Measurements from ENCODE around the gene HS3ST3B1.

The HS3ST3B1 gene

DNA sequence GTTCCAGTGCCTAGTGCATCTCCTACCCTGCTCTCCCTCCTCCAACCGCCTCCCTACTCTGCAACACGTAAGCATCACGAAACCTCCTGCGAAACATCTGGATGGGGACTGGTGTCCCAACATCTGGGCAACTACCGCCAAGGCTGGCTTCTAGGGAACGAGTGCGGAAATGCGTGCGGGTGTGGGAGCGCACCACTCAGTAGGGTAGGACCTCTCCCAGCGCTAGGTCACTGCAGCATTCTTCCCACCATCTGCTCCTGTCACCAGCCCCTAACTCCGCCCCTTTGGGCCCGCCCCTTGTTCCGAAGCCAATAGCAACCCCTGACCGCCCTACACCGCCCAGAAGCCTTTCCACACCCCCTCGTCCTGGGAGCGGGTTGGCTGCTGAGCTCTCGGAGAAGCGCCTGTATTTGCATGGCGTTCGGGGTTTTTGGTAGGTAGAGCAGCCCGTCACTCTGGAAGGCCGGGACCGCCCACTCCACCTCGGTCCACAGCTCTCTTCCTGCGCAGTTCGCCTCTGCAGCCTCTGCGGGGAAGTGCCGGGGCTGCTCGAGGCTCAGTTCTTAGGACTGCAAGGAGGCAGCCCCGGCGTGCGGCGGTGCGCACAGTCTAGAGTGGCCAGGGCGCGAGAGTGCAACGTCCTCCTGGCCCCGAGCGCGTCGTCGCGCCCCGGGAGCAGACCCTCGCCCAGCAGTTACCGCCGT lies at the start of gene HS3ST3B1:
TSS of gene HS3ST3B1 (plus strand) at position 507 of the 704 bp plus-strand sequence. CDS start 438 bp downstream, outside the sequence.
- peak; percentile 99 for DNase-seq

DNA sequence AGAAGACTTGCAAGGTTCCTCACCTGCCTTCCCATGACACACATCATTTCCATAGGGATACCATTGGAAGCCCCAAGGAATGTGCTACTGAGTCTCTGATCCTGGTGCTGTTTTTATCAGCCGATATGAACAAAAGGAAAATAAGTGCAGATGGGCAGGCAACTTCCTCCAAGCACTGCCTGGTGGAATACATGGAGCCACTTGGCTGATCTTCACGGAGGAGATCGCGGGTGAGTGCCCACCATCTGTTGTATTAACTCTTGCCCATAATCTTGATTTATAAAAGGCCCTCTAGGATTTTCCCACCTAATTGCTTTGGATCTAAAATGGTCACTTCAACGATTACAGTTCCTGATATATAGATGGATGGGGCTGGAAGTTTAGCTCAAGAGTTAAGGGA lies 39.5 kb upstream of the HS3ST3B1 start:
- DNase-seq: no peak

DNA sequence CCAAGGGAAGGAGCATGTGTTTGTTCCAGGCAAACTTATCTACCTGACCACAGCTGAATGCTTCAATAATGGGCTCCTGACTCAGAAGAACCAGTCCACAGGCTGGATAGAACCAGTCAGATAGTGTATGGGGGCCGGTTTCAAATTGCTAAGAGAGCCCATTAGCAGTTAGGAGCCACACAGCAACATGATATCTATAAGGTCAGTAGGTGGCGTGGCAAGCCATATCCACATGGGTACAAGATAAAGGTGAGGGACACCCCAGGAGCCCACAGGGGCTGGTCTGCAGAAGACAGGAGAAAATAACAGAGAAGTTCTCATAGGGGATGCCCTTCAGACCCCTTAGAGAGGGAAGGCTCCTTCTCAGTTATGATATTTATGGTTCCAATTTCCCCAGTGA lies 32.6 kb upstream of the HS3ST3B1 start:
- no peak for DNase-seq

DNA sequence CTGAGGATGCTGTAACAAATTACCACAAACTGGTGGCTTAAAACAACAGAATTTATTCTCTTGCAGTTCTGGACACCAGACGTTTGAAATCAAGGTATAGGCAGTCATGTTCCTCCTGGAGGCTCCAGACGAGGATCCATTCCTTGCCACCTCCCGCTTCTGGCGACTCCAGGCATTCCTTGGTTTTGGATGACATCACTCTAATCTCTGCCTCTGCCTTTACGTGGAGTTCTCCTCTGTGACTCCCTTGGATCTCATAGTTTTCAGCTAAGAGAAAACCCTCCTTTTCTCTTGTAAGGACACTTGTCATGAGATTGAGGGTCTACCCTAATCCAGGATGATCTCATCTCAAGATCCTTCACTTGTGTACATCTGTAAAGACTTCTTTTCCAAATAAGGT lies 31.4 kb upstream of the HS3ST3B1 start:
- no peak for DNase-seq

DNA sequence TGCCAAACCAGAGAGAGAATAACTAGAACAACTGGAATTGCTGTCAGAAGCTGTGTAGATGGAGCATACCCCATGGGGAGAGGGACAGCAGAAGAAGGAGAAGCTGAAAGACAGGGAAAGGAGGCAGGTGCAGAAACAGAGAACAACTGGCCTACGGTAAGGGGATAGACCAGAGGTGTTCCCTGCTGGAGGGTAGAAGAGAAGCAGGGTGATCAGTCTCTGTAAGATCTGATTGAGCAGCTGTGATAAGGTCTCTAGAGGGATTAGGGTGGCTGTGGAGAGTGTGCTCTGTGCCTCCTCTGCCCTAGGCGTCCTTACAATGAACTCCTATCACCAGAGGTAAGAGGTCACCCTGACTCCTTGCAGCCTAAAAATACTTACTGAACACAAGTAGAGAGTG lies 30.4 kb upstream of the HS3ST3B1 start:
- no peak for DNase-seq

DNA sequence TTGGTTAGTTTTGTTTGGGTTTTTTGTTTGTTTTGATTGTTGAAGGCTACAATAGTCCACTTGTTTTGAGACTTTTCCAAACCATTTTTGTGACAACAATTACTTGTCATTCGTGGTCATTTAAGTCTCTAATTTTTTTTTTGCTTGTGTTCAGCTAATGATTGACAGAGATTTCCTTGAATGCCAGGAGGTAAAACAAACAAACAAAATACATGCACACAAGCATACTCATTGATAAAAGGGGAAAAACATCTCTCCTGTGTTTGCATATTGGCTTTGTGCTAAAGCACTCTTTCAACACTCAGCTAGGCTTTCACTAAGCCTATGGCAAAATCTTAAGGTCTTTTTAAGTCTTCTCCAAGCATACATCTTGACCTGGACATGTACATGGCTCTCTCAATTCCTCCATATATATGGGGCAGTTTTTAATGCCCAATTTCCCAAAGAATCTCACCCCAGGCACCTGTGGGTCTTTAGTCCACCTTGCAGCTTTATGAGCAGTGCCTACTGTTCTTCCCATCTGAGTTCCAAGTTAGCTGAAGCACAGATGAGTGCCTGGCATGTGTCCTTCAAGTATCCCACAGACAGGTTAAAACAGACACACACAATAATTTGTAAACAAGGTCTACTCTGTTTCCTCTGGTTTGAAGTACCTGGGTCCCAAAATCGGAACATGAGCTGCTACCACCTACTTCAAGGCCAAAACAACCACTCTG lies 24.2 kb upstream of the HS3ST3B1 start:
- DNase-seq: no peak

DNA sequence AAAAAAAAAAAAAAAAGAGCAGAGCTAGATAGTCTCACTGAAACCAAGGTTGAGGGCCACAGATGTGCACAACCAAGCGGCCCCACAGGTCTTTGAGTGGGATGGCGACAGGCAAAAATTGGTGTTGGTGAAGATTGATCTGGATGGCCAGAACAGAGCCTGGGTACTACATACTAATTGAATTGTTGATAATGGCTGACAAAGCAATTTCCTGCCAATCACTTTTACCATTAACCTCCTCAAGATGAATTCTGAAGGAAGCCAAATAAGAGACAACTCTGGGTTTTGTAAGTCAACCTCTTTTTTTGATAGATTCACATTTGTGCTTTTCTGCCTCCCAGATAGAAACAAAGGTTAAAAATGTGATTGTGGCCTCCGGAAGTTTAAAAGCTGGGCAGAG lies 19.4 kb upstream of the HS3ST3B1 start:
- DNase-seq: no peak

DNA sequence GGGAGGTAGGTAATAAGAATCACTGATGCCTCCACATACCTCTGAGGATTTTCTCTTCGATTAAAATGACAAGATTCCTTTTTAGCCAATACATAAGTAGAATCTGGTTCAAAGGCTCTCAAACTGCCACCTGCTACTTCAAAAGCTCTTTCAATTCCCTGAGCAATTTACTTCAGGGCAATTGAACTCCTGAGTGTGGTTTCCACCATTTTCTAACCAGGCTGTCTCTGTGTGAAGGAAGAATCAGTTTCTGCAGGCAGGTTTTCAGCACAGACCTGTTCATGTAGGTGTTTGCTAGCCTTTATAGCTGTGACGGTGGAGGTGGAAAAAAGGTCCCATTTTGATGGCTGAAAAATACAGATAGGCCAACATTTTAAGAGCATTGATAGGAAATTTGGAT lies 18.2 kb upstream of the HS3ST3B1 start:
- no peak for DNase-seq

DNA sequence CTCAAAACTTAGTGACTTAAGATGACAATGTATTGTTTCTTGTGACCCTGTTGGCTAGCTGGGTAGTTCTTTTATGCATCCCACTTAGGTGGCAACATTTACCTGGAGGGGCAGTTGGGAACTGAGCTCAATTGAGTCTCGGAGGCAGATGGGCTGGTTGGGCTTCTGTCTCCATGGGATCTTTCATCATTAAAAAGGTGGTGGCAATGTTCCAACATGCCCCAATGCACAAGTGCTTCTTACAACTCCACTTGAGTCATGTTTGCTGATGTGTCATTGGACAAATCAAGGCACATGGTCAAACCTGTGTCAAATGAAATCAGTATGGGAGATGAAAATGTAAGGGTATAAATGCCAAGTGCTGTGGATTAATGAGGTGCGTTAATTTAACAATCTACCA lies 11.7 kb upstream of the HS3ST3B1 start:
- peak; percentile 15 for DNase-seq

DNA sequence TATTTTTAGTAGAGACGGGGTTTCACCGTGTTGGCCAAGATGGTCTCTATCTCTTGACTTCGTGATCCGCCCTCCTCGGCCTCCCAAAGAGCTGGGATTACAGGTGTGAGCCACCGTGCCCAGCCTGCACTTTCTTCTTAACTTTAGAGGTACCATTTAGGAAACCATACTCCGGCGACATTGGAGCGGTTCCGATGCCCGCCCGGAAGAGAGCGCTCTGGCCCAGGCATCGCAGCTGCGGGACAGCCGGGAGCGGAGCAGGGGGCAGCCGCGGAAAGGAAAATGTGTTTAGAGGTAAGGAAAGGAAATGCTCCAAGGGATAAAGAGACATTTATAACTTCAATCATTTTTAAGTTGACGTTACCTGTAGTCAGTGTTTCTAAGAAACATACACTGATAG lies 6.0 kb upstream of the HS3ST3B1 start:
- DNase-seq: no peak

DNA sequence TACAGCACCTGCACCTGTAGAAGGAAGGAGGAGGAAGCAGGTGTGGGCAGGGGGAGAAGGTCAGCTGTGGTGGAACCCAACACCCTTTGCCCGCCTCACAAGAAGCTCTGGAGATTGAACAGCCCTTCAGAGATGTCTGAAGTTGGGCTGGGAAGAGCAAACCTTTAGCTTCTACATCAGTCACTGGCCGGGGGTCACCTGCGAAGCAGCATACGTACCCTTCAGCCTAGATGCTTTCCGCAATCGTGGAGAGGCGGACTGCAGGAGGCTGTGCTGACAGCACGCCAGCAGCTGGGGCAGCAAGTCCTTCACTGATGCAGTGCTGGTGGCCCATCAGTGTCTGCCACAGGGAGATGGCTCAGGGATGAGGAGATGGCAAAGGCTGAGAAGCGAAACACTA lies 5.2 kb upstream of the HS3ST3B1 start:
- DNase-seq: no peak

DNA sequence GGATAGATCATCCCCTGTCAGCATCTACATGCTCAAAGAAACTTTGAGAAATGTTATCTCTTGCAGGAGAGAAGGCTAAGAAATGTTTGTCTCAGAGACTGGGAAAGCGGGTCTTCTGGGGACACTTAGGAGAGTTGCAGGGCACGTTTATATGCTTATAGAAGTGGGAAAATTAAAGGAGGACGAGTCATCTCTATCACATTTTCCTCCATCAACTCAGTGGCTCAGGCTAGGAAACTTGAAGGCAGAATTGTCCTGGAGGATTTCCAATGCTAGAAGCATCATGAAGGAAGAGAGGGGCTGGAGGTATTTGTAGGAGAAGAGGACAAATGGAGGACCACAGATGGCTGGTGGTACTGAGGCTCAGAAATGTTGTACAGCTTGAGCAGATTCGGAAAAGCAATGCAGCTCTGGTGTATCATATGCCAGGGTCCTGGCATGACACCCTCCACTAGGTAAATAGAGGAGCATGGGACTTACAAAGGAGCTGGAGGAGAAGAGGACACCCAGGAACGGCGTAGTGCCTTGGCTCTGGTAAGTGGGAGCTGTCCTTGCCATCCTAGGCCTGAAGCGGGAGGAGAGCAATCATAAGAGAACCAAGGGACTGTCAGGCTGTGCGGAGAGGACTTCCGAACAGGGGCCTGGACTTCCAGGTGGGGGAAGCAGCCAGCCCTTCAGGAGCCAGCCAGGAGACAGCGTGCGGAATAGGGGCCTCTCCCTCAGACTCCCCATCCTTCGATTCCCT lies 4.5 kb upstream of the HS3ST3B1 start:
- DNase-seq: no peak

DNA sequence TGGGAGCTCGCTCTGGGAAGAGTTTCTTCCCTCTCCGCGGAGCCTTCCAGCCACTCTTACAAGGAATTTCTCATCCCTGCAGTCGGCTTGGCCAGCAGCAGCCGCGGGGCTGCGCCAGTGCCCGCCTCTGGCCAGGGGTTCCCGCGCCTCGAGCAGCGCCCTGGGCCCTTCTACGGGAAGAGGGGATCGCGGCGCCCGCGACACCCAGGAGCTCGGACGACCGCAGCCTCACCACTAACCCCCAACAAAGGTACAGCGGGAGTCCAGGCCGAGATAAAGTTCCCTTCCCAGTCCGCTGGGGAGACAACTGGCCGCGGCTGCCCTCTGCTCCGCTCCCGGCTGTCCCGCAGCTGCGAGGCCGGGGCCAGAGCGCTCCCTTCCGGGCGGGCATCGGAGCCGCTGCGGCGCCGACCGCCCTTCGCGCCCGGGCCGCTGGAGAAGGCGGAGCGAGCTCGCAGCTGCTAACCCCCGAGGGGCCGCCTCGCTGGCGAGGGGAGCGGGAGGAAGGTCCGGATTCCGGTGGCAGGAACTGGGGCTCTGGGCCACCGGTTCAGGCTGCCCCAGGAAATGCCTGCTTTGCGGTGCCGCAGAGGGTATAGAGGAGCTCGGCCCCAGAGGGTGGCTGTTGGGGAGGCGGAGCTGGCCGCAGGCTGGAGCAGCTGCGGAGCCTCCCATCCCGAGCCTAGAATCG lies 3.6 kb upstream of the HS3ST3B1 start:
- DNase-seq: no peak

DNA sequence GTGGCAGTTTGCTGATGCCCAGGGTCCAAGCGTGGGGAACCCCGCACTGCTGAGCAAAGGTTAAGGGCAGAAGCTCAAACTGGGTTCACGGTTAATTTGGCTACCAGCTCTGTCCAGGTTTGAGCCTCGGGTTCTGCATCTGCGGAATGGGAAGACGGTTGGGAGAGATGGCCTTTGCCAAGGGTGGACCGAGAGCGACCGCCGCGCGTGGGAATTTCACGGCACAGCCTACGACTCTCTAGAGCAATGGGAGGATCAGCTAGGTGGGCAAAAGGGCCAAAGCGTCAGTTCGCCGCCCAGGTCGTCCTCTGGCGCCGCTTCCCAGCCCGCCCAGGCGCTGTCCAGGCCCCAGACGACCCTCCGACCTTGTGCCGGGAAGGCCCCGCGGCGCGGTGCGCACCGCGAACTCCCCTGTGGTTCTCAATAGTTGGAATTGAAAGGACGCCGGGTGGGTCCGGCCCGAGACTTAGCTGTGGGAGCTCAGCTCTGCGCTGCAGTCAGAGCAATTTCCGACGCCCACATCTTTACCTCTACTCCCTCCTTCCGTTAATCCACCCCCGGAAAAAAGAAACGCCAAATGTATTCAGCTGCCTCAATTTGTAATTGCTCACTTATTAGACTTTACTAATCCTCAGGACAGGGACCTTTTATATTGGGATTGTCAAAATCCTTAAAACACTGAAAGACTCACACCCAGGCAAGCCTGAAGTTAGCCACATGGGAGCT lies 2.5 kb upstream of the HS3ST3B1 start:
- DNase-seq: no peak

DNA sequence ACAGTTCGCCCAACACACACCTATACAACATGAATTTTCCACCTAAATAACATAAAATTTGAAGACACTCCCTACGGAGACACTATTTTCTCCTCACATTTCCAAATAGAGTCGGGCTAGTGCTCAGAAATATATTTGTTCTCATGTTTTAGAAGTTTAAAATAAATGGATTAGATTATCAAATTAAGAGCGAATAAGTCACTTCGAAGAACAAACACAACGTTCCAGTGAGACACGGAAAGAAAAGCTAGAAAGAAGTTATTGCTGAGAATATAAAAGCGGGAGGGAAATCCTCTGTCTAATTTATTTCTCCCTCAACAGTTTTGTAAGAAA lies 2.0 kb upstream of the HS3ST3B1 start:
- DNase-seq: no peak

DNA sequence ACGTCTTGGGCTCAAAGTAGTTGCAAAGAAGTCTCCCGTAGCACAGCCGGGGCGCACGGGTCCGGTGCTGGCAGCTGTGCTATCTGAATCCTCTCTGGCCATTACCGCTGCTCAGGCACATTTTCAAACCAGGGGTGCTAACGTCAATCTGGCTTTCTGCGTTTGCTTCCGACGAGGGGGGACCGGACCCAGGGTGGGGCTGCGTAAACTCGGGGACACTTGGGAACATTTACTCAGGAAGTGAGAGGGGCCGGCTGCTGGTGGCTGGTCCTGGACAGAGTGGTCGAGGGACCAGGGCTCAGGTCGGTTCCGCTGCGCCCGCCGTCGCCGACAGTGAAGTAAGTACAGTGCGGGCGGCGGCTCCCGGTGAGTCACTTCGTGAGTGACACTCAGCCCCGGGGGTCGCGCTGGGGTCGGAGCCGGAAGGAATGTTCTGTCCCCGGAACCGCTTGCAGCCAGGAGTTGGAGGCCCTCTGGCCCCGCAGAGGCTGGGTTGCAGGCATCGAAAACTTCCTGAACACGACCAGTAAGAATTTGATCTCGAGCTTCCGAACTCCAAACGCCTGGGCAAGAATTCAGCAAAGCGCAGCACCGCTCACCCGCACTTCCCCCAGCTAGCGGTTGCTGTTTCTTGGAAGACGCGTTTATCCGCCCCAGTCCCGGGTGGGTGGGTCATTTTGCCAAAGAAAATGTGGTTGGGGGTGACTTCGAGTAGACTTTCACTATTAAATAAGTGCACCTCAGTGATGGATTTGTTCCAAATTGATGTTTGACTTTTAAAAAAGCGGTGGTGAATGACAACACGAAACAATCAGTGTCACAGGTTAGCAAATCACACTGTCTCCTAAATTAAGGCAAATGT lies 1.4 kb upstream of the HS3ST3B1 start:
- no peak for DNase-seq

DNA sequence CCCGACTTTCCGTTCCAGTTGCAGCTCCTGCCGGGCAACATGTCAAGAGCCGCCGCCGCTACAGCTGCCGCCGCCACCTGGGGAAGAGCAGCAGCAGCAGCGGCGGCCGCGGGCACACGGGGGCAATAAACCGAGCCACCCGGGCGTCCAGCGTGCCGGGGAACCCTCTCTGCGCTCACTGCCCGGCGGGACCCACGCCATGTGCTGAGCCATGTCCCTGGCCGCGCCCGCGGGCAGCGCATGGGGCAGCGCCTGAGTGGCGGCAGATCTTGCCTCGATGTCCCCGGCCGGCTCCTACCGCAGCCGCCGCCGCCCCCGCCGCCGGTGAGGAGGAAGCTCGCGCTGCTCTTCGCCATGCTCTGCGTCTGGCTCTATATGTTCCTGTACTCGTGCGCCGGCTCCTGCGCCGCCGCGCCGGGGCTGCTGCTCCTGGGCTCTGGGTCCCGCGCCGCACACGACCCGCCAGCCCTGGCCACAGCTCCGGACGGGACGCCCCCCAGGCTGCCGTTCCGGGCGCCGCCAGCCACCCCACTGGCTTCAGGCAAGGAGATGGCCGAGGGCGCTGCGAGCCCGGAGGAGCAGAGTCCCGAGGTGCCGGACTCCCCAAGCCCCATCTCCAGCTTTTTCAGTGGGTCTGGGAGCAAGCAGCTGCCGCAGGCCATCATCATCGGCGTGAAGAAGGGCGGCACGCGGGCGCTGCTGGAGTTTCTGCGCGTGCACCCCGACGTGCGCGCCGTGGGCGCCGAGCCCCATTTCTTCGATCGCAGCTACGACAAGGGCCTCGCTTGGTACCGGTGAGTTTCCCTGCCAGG lies 604 bp downstream of the HS3ST3B1 start:
- DNase-seq: peak; percentile 66

DNA sequence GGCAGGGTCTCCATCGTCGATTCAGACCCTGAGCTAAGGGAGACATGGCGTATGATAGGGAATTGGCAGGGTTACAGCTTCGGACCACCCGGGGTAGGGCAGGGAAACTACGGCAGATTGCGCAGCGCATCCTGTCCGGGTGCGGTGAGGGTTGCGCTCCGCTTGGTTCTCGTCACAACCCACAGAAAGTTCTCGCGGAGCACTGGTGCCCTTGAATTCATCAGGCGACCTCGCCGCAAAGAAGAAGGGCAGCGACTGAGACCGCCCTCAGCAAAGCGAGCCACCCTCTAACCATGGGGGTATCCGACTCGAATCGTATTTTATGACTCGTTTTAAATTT lies 1.2 kb downstream of the HS3ST3B1 start:
- no peak for DNase-seq

DNA sequence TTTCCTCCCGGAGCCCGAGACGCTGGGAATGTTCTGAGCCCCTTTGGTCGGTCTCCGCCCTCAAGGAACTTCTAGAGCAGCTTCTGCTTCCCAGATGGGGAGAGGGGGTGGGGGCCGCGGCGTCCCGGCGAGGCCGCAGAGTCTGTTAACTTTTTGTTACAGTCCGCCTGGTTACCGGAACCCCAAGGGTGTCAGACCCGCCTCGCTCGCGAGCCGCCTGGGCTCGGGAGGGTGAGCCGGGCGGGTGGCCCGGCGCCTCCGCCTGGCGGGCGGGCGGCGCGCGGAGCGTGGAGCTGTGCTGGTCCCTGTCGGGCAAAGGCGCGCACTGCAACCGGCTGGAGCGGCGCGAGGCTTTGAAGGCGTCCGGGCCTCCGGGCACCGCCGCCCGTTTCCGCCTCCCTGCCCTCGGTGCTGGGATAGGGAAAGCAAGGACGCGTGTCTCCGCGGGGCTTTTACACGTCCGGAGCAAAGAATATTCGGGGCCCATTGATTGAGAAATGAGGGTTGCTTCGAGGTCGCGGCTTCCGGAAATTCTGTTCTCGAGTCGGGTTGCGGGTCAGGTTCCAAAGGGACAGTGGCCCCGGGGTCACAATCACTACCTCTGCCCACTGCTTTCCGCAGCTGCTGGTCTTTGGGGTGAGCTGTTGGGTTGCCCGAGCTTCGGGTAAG lies 1.7 kb downstream of the HS3ST3B1 start:
- peak; percentile 45 for DNase-seq

Measured in SHP77 treated with DMSO at 0.1 percent for 48 hours (cell line).